ENCODE results near the gene MUTYH. TPM values are rescaled to one million over a fixed set of nuclear protein-coding genes. Genes with fewer than 3 reads are reported as not detected.

The MUTYH gene
- polyA plus RNA-seq, 1 donor from 2014 or later = 59.8 TPM

- Histone ChIP-seq H3K27me3 (ENCODE audit: insufficient read depth, low read depth, low read length) (no peaks in the 10 kb centered on the region), H3K27ac (ENCODE audit: low read length) (no peak overlapping the region), H4K20me1 (ENCODE audit: insufficient read depth) (no peaks in the 10 kb centered on the region), H2AFZ (ENCODE audit: low read depth, low read length) (no peak overlapping the region), H3K9me2 (ENCODE audit: insufficient read depth, low read length) (no peaks in the 10 kb centered on the region), H3K36me3 (ENCODE audit: insufficient read depth, low read length) (no peaks in the 10 kb centered on the region), H3F3A (ENCODE audit: insufficient read depth, low read length, poor library complexity, severe bottlenecking) (no peaks in the 10 kb centered on the region), H3K4me3 (ENCODE audit: low read length) (no peak overlapping the region), H3K9ac (ENCODE audit: low read length) (no peak overlapping the region), H3K4me2 (ENCODE audit: low read length) (no peak overlapping the region), H3K9me3 (ENCODE audit: low read length) (no peaks in the 10 kb centered on the region), H3K79me2 (replicated peaks; ENCODE audit: insufficient read depth, low read length) (no peaks in the 10 kb centered on the region)
- TF ChIP-seq REST (IDR thresholded peaks at IDR 0.05; ENCODE audit: borderline replicate concordance) (no peak), RAD21 (conservative IDR thresholded peaks at IDR 0.05) (no peak), EZH2 (IDR thresholded peaks at IDR 0.05; ENCODE audit: borderline replicate concordance, insufficient read depth, low read length, poor library complexity, severe bottlenecking) (no peak)
Observed at GRCh38 chr1:45329445-45329844, 10.8 kb downstream of the MUTYH start.

DNA sequence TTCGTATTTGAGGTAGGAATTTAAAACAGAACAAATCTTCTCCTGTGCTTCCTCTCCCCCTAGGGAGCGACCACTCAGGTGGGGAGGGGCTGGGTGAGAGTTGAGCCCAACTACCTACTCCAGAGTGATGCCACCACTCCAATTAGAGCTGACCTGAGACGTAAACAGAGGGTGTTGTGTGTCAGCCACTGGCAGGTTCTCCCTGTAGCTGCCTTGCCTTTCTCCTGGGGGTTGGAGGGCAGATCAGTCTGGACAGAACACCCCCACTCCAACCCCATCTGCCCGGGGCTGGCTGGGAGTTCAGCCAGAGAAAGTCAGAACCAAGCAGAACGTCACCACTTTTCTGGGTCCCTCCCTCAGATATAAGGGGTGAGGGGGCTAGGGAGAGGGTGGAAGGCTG, 11.6 kb downstream of the MUTYH start:
- Histone ChIP-seq H3K4me2 (ENCODE audit: low read length) (no peak overlapping the region), H3K4me3 (ENCODE audit: low read length) (no peak overlapping the region), H4K20me1 (ENCODE audit: insufficient read depth) (no peaks in the 10 kb centered on the region), H3K79me2 (replicated peaks; ENCODE audit: insufficient read depth, low read length) (no peaks in the 10 kb centered on the region), H3K36me3 (ENCODE audit: insufficient read depth, low read length) (no peaks in the 10 kb centered on the region), H3K27ac (ENCODE audit: low read length) (no peak overlapping the region), H3K9ac (ENCODE audit: low read length) (no peak overlapping the region), H3K27me3 (ENCODE audit: insufficient read depth, low read depth, low read length) (no peaks in the 10 kb centered on the region), H3F3A (ENCODE audit: insufficient read depth, low read length, poor library complexity, severe bottlenecking) (no peaks in the 10 kb centered on the region), H2AFZ (ENCODE audit: low read depth, low read length) (no peak overlapping the region), H3K9me2 (ENCODE audit: insufficient read depth, low read length) (no peaks in the 10 kb centered on the region), H3K9me3 (ENCODE audit: low read length) (no peaks in the 10 kb centered on the region)
- TF ChIP-seq TAF1 (IDR thresholded peaks at IDR 0.05; ENCODE audit: low read depth) (no peak), MXI1 (conservative IDR thresholded peaks at IDR 0.05; ENCODE audit: poor library complexity, severe bottlenecking) (no peak), REST (IDR thresholded peaks at IDR 0.05; ENCODE audit: borderline replicate concordance) (no peak), CTCF (IDR thresholded peaks at IDR 0.05; ENCODE audit: poor library complexity, severe bottlenecking) (no peak), SMC3 (conservative IDR thresholded peaks at IDR 0.05; ENCODE audit: poor library complexity) (no peak), POLR2AphosphoS5 (IDR thresholded peaks at IDR 0.05) (no peak), RAD21 (conservative IDR thresholded peaks at IDR 0.05) (no peak), EP300 (conservative IDR thresholded peaks at IDR 0.05; ENCODE audit: poor library complexity, severe bottlenecking) (no peak), EZH2 (IDR thresholded peaks at IDR 0.05; ENCODE audit: borderline replicate concordance, insufficient read depth, low read length, poor library complexity, severe bottlenecking) (no peak)
